NCI-H146 (cell line): ENCODE data around the gene STUM.
A peak's percentile ranks its signal among the peaks of the same experiment; 100 is the strongest.
"Not testable (repeated sequence)": the region's sequence is repeated elsewhere in the genome, so short reads cannot be mapped to it uniquely, and the experiment has no call there.

ENCODE experiments used
- DNase-seq: peaks from one replicate; lab custom pipeline; 2025; lab: John Stamatoyannopoulos, UW

The STUM gene

GRCh38 chr1:226627050-226627755 lies 78.6 kb downstream of the STUM start:
- DNase-seq: peak; percentile 17

GRCh38 chr1:226627924-226628611 lies 79.5 kb downstream of the STUM start:
- no peak for DNase-seq

GRCh38 chr1:226628612-226629155 lies 80.1 kb downstream of the STUM start:
- DNase-seq: peak; percentile 46

GRCh38 chr1:226629210-226629895 lies 80.8 kb downstream of the STUM start:
- DNase-seq: no peak

- DNase-seq: no peak
Observed at GRCh38 chr1:226629896-226630550, 81.5 kb downstream of the STUM start.

GRCh38 chr1:226630592-226630991 lies 82.0 kb downstream of the STUM start:
- no peak for DNase-seq

GRCh38 chr1:226631229-226632000 lies 82.9 kb downstream of the STUM start:
- DNase-seq: no peak

- no peak for DNase-seq
Observed at GRCh38 chr1:226632169-226632879, 83.8 kb downstream of the STUM start.

GRCh38 chr1:226632922-226633351 lies 84.4 kb downstream of the STUM start:
- no peak for DNase-seq

- DNase-seq: no peak
Observed at GRCh38 chr1:226633541-226634165, 85.1 kb downstream of the STUM start.

GRCh38 chr1:226634166-226634588 lies 85.6 kb downstream of the STUM start:
- peak; percentile 60 for DNase-seq

- no peak for DNase-seq
Observed at GRCh38 chr1:226634611-226635246, 86.2 kb downstream of the STUM start.

- no peak for DNase-seq
Observed at GRCh38 chr1:226635456-226635941, 86.9 kb downstream of the STUM start.

GRCh38 chr1:226636847-226637096 lies 88.2 kb downstream of the STUM start:
- no peak for DNase-seq

- DNase-seq: no peak
Observed at GRCh38 chr1:226637147-226637935, 88.8 kb downstream of the STUM start.

- DNase-seq: no peak
Observed at GRCh38 chr1:226638001-226638601, 89.5 kb downstream of the STUM start.

GRCh38 chr1:226638608-226639007 lies 90.0 kb downstream of the STUM start:
- no peak for DNase-seq

GRCh38 chr1:226639206-226639605 lies 90.6 kb downstream of the STUM start:
- not testable (repeated sequence) for DNase-seq

- DNase-seq: no peak
Observed at GRCh38 chr1:226639631-226640061, 91.1 kb downstream of the STUM start.
